ENCODE results near the gene NTRK1. TPM values are rescaled to one million over a fixed set of nuclear protein-coding genes. Genes with fewer than 3 reads are reported as not detected.

NTRK1 gene
- total and polyA plus RNA-seq, 8 donors, result 0.23 to 1.2 (median 0.92) TPM; not detected in 3

DNA sequence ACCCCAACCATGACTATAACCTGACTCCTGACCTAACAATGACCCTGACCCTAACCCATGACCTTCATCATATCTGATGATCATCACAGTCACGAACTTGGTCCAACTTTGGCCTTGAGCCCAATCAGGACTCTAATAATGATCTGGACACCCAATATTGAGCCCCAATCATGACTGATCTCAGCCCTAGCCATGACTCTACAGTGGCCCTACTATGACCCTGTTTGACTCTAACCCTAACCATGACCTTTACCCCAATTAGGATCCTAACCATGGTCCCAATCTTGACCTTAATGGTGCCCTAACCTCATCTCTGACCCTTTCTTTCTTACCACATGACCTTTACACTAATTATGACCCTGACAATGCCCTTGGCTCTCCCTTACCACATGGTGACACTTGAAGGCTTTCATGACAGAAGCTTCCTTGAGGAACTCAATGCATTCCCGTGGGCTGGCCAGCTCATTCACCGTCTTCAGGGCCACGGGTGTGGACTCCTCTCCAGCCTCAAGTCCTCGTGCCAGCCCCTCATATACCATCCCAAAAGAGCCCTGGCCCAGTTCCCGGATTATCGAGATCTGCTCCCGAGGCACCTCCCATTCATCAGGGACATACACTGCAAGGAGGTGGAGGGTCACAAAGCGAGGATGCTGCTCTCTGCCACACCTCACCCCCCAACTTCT, 17.9 kb upstream of the NTRK1 start:
- no peak overlapping the region for H3K4me3 ChIP-seq
- peaks cover 4 to 100% (median 60%) of the 10 kb centered on the region in 3 donors for H3K27me3 ChIP-seq
- TF ChIP-seq POLR2AphosphoS5 (IDR thresholded peaks at IDR 0.05), result no peak
- no peaks in the 10 kb centered on the region for H3K36me3 ChIP-seq
- WGBS, 5 donors, result 72 to 83% (median 75%) methylated on average over 9 of the region's 9 CpGs
- no peaks in the 10 kb centered on the region for H3K9me3 ChIP-seq
- peaks cover 8 to 14% (median 12%) of the 10 kb centered on the region in 4 donors for H3K4me1 ChIP-seq
- intact Hi-C loops (cut with DNase I; ENCODE audit: low total_unique reads), result no loop called here
- no peak overlapping the region for H3K27ac ChIP-seq
- DNase-seq, result no peak

DNA sequence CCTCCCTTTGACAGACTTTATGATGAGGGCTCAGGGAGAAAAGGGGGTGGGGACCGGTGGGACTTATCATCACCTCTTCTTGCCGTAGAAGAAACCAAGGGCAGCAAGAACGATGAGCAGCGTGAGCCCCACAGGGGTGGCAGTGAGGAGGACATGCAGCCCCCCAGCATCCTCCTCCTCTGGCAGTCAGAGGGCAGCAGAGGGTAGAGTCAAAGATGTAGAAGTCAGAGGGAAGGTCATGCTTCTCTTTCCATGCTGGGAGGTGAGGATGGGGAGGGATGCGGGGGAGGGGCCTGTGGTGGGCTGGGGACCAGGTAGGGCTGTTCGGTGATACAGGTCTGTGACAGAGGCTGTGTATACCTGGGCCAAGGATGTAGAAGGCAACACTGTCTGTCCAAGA, 16.6 kb upstream of the NTRK1 start:
- no peaks in the 10 kb centered on the region for H3K9me3 ChIP-seq
- TF ChIP-seq POLR2AphosphoS5 (IDR thresholded peaks at IDR 0.05) (no peak), POLR2A (IDR thresholded peaks at IDR 0.05) (no peak), EP300 (IDR thresholded peaks at IDR 0.05) (no peak)
- TF ChIP-seq, protein P1, sequence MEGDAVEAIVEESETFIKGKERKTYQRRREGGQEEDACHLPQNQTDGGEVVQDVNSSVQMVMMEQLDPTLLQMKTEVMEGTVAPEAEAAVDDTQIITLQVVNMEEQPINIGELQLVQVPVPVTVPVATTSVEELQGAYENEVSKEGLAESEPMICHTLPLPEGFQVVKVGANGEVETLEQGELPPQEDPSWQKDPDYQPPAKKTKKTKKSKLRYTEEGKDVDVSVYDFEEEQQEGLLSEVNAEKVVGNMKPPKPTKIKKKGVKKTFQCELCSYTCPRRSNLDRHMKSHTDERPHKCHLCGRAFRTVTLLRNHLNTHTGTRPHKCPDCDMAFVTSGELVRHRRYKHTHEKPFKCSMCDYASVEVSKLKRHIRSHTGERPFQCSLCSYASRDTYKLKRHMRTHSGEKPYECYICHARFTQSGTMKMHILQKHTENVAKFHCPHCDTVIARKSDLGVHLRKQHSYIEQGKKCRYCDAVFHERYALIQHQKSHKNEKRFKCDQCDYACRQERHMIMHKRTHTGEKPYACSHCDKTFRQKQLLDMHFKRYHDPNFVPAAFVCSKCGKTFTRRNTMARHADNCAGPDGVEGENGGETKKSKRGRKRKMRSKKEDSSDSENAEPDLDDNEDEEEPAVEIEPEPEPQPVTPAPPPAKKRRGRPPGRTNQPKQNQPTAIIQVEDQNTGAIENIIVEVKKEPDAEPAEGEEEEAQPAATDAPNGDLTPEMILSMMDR (IDR thresholded peaks at IDR 0.05), result no peak
- peaks cover 4 to 100% (median 67%) of the 10 kb centered on the region in 3 donors for H3K27me3 ChIP-seq
- intact Hi-C loops (cut with DNase I; ENCODE audit: low total_unique reads), result no loop called here
- H3K4me1 ChIP-seq, result peaks cover 8 to 23% (median 16%) of the 10 kb centered on the region in 4 donors
- H3K36me3 ChIP-seq, result no peaks in the 10 kb centered on the region
- H3K27ac ChIP-seq, result no peak overlapping the region
- no peak overlapping the region for H3K4me3 ChIP-seq
- DNase-seq, result no peak
- WGBS, 5 donors, result 32 to 47% (median 42%) methylated on average over 6 of the region's 6 CpGs

DNA sequence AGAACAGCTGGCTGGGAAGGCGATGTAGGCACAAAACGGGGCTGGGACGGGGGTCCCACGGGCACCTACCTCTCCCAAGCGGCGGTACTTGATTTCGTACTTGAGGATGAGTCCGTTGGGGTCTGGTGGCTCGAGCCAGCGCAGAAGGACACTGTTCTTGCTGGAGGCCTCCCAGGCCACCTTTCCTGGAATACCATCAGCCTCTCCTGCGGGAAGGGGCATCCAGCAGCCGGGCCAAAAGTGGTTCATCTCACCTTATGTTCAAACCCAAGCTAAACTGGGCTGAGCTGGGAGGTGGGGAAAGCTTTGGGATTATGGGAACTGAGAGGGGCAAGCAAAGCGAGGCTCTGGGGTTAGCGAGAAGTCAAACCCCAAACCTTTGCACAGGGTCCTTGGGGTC, 16.0 kb upstream of the NTRK1 start:
- intact Hi-C loops (cut with DNase I; ENCODE audit: low total_unique reads), result no loop called here
- H3K4me3 ChIP-seq, result no peak overlapping the region
- no peaks in the 10 kb centered on the region for H3K9me3 ChIP-seq
- peaks cover 4 to 100% (median 68%) of the 10 kb centered on the region in 3 donors for H3K27me3 ChIP-seq
- 15 to 30% (median 27%) methylated on average over 9 to 14 of the region's 14 CpGs for WGBS, 5 donors
- no peak for DNase-seq
- TF ChIP-seq EP300 (IDR thresholded peaks at IDR 0.05) (no peak), POLR2AphosphoS5 (IDR thresholded peaks at IDR 0.05) (no peak), POLR2A (IDR thresholded peaks at IDR 0.05) (no peak)
- TF ChIP-seq, protein P1 (IDR thresholded peaks at IDR 0.05), result no peak
- H3K36me3 ChIP-seq, result no peaks in the 10 kb centered on the region
- H3K4me1 ChIP-seq, result peaks cover 8 to 23% (median 16%) of the 10 kb centered on the region in 4 donors
- no peak overlapping the region for H3K27ac ChIP-seq

DNA sequence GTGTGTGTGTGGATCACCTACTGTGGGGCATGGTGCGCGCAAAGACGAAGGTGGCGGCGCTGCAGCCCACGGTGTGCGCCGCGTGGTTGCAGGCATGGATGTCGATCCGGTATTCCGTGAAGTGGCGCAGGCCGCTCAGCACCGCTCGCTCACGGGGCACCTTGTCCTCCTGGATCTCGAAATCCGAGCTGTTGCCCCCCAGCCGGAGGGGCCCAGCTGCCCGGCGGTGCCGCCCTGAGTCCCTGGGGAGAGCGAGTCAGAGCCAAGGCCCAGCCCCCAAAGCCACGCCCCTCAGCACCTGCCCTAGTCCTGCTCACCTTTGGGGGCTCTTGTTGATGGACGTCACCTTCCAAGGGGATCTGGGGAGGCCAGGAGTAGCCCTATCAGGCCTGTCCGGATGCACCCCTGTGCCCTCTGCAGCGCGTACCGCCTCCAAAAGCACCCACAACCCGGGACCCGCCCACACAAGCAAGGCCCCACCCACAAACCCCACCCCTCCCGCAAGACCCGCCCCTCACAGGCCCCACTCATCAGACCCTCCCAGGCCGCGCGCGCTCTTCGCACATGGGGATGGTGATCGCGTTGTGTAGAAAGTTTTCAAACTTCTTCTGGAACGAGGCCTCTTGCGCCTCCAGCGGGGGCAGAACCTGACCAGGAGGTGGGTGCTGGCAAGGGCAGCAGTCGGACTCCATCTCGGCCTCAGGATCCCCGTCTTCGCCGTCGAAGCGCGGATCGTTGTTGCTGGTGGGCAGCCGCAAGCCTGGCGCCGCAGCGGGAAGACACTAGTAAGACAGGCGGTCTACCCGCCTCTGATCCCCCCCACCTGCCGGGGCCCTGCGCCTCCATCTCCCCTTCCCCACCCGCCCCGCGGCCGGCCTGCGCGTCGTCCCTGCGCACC, 15.4 kb upstream of the NTRK1 start:
- peak in 1 of 2 donors; percentile 49 for DNase-seq
- H3K27me3 ChIP-seq, result peaks cover 4 to 100% (median 64%) of the 10 kb centered on the region in 3 donors
- 8 to 14% (median 11%) methylated on average over 15 to 69 of the region's 69 CpGs for WGBS, 5 donors

More for the DNA sequence above, 15.4 kb upstream of the NTRK1 start:
- Histone ChIP-seq H3K9me3 (no peaks in the 10 kb centered on the region), H3K27ac (no peak overlapping the region), H3K4me3 (no peak overlapping the region), H3K36me3 (no peaks in the 10 kb centered on the region), H3K4me1 (peaks cover 8 to 23% (median 16%) of the 10 kb centered on the region in 4 donors)
- TF ChIP-seq POLR2A (IDR thresholded peaks at IDR 0.05) (no peak), POLR2AphosphoS5 (IDR thresholded peaks at IDR 0.05) (no peak), EP300 (IDR thresholded peaks at IDR 0.05) (no peak)
- TF ChIP-seq, protein P1 (IDR thresholded peaks at IDR 0.05), result no peak
- intact Hi-C loops (cut with DNase I; ENCODE audit: low total_unique reads), result no loop called here

Measured in stomach (tissue), 9 donors.